ENCODE measurements around the gene TEX54. TPM values are rescaled to one million over a fixed set of nuclear protein-coding genes. Genes with fewer than 3 reads are reported as not detected.
A peak's percentile ranks its signal among the peaks of the same experiment; 100 is the strongest.

Gene TEX54
- polyA plus RNA-seq, 12 donors = 0.42 to 0.80 TPM; not detected in 10

- DNase-seq = no peak
These were observed 43.6 kb downstream of the TEX54 start for GRCh38 chr11:62788991-62789390.

GRCh38 chr11:62787005-62787759 is 45.5 kb downstream of the TEX54 start, which contains the start of gene TMEM179B:
TSS of gene TMEM179B (plus strand) at chr11:62787402. CDS start at chr11:62787432, 30 bp downstream.
- DNase-seq = peak; percentile 99

- peak; percentile 92 for DNase-seq
These were observed 46.2 kb downstream of the TEX54 start for GRCh38 chr11:62786318-62787004.

- no peak for DNase-seq
These were observed 49.9 kb downstream of the TEX54 start for GRCh38 chr11:62782753-62783152.

Other genes with a start within 250 kb of the TEX54 start
- gene TUT1, start 241.3 kb downstream of the TEX54 start, polyA plus RNA-seq (ENCODE audit: insufficient read length in 12 of 12) = 10 to 100 TPM in 10 of 12 donors, 1 to 10 TPM in 1, not detected in 1; 7.8 to 17.4 (median 14.4) TPM
- gene MTA2, start 231.0 kb downstream of the TEX54 start, polyA plus RNA-seq (ENCODE audit: insufficient read length in 12 of 12) = 100 to 1,000 TPM in 1 of 12 donors, 10 to 100 TPM in 11; 29.1 to 168 (median 45.1) TPM
- 10 to 100 TPM in 11 of 12 donors, not detected in 1; 12.1 to 35.5 (median 16.2) TPM for gene EML3, start 220.1 kb downstream of the TEX54 start, polyA plus RNA-seq (ENCODE audit: insufficient read length in 12 of 12)
- gene ROM1, start 219.6 kb downstream of the TEX54 start, polyA plus RNA-seq (ENCODE audit: insufficient read length in 12 of 12) = 1 to 10 TPM in 9 of 12 donors, under 1 TPM in 1, not detected in 2; 0.87 to 3.2 (median 1.6) TPM
- gene B3GAT3, start 210.9 kb downstream of the TEX54 start, polyA plus RNA-seq (ENCODE audit: insufficient read length in 12 of 12) = 10 to 100 TPM in 11 of 12 donors, not detected in 1; 13.2 to 40.2 (median 15.7) TPM
- 100 to 1,000 TPM; 131 to 283 (median 176) TPM for gene GANAB, start 186.2 kb downstream of the TEX54 start, polyA plus RNA-seq (ENCODE audit: insufficient read length in 12 of 12)
- gene INTS5, start 179.5 kb downstream of the TEX54 start, polyA plus RNA-seq (ENCODE audit: insufficient read length in 12 of 12) = 10 to 100 TPM in 7 of 12 donors, 1 to 10 TPM in 4, not detected in 1; 8.0 to 13.0 (median 10.7) TPM
- 10 to 100 TPM in 11 of 12 donors, not detected in 1; 27.4 to 66.5 (median 34.9) TPM for gene C11orf98, start 167.6 kb downstream of the TEX54 start, polyA plus RNA-seq (ENCODE audit: insufficient read length in 12 of 12)
- gene CSKMT, start 167.5 kb downstream of the TEX54 start, polyA plus RNA-seq (ENCODE audit: insufficient read length in 12 of 12) = 1 to 10 TPM in 10 of 12 donors, not detected in 2; 2.3 to 3.6 (median 2.8) TPM
- 1 to 10 TPM in 10 of 12 donors, not detected in 2; 4.2 to 6.5 (median 4.7) TPM for gene UQCC3, start 161.2 kb downstream of the TEX54 start, polyA plus RNA-seq (ENCODE audit: insufficient read length in 12 of 12)
- gene LBHD1, start 160.6 kb downstream of the TEX54 start, polyA plus RNA-seq (ENCODE audit: insufficient read length in 12 of 12) = 1 to 10 TPM in 11 of 12 donors, not detected in 1; 3.3 to 9.5 (median 6.4) TPM
- 100 to 1,000 TPM in 11 of 12 donors, not detected in 1; 110 to 172 (median 124) TPM for gene UBXN1, start 153.8 kb downstream of the TEX54 start, polyA plus RNA-seq (ENCODE audit: insufficient read length in 12 of 12)
- gene LRRN4CL, start 143.3 kb downstream of the TEX54 start, polyA plus RNA-seq (ENCODE audit: insufficient read length in 12 of 12) = 10 to 100 TPM in 11 of 12 donors, not detected in 1; 13.6 to 31.1 (median 17.5) TPM
- gene BSCL2, start 125.4 kb downstream of the TEX54 start, polyA plus RNA-seq (ENCODE audit: insufficient read length in 12 of 12) = 10 to 100 TPM in 11 of 12 donors, not detected in 1; 16.3 to 71.7 (median 23.7) TPM
- gene GNG3, start 125.2 kb downstream of the TEX54 start, polyA plus RNA-seq (ENCODE audit: insufficient read length in 12 of 12) = 1 to 10 TPM in 1 of 12 donors, under 1 TPM in 8, not detected in 3; 0.34 to 1.2 (median 0.70) TPM
- gene HNRNPUL2, start 105.4 kb downstream of the TEX54 start, polyA plus RNA-seq (ENCODE audit: insufficient read length in 12 of 12) = 10 to 100 TPM in 11 of 12 donors, not detected in 1; 40.6 to 57.1 (median 49.4) TPM
- 10 to 100 TPM in 11 of 12 donors, not detected in 1; 26.5 to 59.9 (median 30.2) TPM for gene TTC9C, start 104.4 kb downstream of the TEX54 start, polyA plus RNA-seq (ENCODE audit: insufficient read length in 12 of 12)
- 1 to 10 TPM in 10 of 12 donors, not detected in 2; 3.1 to 5.1 (median 4.2) TPM for gene ZBTB3, start 78.7 kb downstream of the TEX54 start, polyA plus RNA-seq (ENCODE audit: insufficient read length in 12 of 12)
- 100 to 1,000 TPM in 2 of 12 donors, 10 to 100 TPM in 9, not detected in 1; 60.7 to 102 (median 88.3) TPM for gene POLR2G, start 71.3 kb downstream of the TEX54 start, polyA plus RNA-seq (ENCODE audit: insufficient read length in 12 of 12)
- 10 to 100 TPM in 11 of 12 donors, not detected in 1; 11.8 to 67.7 (median 14.6) TPM for gene TAF6L, start 61.4 kb downstream of the TEX54 start, polyA plus RNA-seq (ENCODE audit: insufficient read length in 12 of 12)
- 10 to 100 TPM in 11 of 12 donors, not detected in 1; 25.7 to 41.4 (median 28.8) TPM for gene TMEM179B, start 45.4 kb downstream of the TEX54 start, polyA plus RNA-seq (ENCODE audit: insufficient read length in 12 of 12)
- 10 to 100 TPM in 10 of 12 donors, not detected in 2; 11.9 to 16.9 (median 15.1) TPM for gene TMEM223, start 40.8 kb downstream of the TEX54 start, polyA plus RNA-seq (ENCODE audit: insufficient read length in 12 of 12)
- gene NXF1, start 27.4 kb downstream of the TEX54 start, polyA plus RNA-seq (ENCODE audit: insufficient read length in 12 of 12) = 100 to 1,000 TPM in 1 of 12 donors, 10 to 100 TPM in 10, not detected in 1; 55.0 to 132 (median 69.9) TPM
- gene STX5, start 790 bp downstream of the TEX54 start, polyA plus RNA-seq (ENCODE audit: insufficient read length in 12 of 12) = 10 to 100 TPM in 11 of 12 donors, not detected in 1; 29.8 to 50.9 (median 34.3) TPM
- gene WDR74, start 6.7 kb upstream of the TEX54 start, polyA plus RNA-seq (ENCODE audit: insufficient read length in 12 of 12) = 10 to 100 TPM in 11 of 12 donors, not detected in 1; 19.1 to 36.6 (median 30.7) TPM
- 100 to 1,000 TPM in 1 of 12 donors, 10 to 100 TPM in 10, not detected in 1; 32.8 to 132 (median 44.9) TPM for gene SLC3A2, start 48.1 kb upstream of the TEX54 start, polyA plus RNA-seq (ENCODE audit: insufficient read length in 12 of 12)
- 1 to 10 TPM in 1 of 12 donors, under 1 TPM in 2, not detected in 9; 0.08 to 1.1 (median 0.48) TPM for gene CHRM1, start 88.5 kb upstream of the TEX54 start, polyA plus RNA-seq (ENCODE audit: insufficient read length in 12 of 12)
- under 1 TPM in 3 of 12 donors, not detected in 9; 0.11 to 0.27 (median 0.15) TPM for gene SLC22A6, start 152.1 kb upstream of the TEX54 start, polyA plus RNA-seq (ENCODE audit: insufficient read length in 12 of 12)
- under 1 TPM in 2 of 12 donors, not detected in 10; 0.18 to 0.56 TPM for gene SLC22A8, start 183.0 kb upstream of the TEX54 start, polyA plus RNA-seq (ENCODE audit: insufficient read length in 12 of 12)